ENCODE data around the gene F10.

DNA sequence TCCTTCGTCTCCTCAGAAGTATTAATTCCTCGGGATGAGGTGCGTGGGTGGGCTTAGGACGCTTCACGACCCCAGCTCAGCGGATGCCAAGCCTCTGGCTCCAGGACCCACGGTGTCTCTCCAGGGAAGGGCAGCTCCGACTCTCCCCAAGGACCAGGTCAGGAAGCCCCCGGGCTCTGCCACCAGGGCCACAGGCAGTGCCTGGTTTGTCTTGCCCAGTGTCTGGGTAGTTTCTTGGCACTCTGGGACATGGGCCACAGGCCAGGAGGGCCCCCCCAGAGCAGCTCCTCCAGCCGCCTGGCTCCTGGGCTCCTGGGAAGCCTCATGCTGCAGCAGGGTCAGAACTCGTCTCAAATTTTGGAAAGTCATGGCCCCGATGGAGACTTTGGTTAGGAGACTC lies 38.4 kb downstream of the F10 start:
- TF ChIP-seq, protein P1, sequence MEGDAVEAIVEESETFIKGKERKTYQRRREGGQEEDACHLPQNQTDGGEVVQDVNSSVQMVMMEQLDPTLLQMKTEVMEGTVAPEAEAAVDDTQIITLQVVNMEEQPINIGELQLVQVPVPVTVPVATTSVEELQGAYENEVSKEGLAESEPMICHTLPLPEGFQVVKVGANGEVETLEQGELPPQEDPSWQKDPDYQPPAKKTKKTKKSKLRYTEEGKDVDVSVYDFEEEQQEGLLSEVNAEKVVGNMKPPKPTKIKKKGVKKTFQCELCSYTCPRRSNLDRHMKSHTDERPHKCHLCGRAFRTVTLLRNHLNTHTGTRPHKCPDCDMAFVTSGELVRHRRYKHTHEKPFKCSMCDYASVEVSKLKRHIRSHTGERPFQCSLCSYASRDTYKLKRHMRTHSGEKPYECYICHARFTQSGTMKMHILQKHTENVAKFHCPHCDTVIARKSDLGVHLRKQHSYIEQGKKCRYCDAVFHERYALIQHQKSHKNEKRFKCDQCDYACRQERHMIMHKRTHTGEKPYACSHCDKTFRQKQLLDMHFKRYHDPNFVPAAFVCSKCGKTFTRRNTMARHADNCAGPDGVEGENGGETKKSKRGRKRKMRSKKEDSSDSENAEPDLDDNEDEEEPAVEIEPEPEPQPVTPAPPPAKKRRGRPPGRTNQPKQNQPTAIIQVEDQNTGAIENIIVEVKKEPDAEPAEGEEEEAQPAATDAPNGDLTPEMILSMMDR (IDR thresholded peaks at IDR 0.05; ENCODE audit: poor library complexity), result no peak
- TF ChIP-seq EZH2phosphoT487 (IDR thresholded peaks at IDR 0.05; ENCODE audit: low read depth, severe bottlenecking, unreplicated experiment), result no peak
